ENCODE measurements around the gene ALDH1A1. TPM values are rescaled to one million over a fixed set of nuclear protein-coding genes. Genes with fewer than 3 reads are reported as not detected.
A peak's percentile ranks its signal among the peaks of the same experiment; 100 is the strongest.
"Not testable (repeated sequence)": the region's sequence is repeated elsewhere in the genome, so short reads cannot be mapped to it uniquely, and the experiment has no call there.

Gene ALDH1A1
- total and polyA plus RNA-seq, 2 experiments from 2014 or later = not detected

DNA sequence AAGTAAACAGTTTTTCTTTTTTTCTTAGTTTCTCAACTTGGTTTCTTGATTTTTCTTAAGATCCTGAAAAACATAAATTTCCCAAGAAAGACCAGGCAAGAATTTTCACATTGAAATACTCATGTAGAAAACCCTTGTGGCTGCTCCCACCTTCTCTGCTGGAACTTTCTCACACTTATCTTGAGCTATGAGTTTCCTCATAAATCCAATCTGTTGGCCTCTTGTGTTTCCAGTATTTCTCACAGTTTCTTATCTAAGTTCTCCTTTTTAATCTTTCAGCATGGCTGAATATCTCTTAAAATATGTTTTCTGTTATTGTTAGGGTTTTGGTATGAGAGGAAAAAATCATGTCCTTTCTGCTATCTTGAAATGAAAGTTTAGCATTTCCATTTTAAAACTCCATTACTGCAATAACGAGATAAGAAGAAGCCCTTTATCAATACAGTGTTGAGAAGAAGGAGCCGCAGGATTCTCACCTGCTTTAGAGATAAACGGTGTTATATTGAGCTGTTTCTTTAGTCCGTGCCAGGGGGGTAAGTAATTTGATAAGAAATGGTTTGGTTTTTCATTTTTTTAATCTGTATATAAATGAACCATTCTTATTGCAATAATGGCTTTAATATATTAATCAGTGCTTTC, 89.3 kb downstream of the ALDH1A1 start:
- Histone ChIP-seq H3K4me3 (no peak overlapping the region), H3K27ac (no peak overlapping the region), H4K20me1 (ENCODE audit: insufficient read depth) (no peaks in the 10 kb centered on the region), H3K9me2 (ENCODE audit: insufficient read depth) (no peaks in the 10 kb centered on the region), H3K27me3 (replicated peaks; ENCODE audit: insufficient read depth) (no peaks in the 10 kb centered on the region), H3K4me1 (ENCODE audit: insufficient read depth) (0 out of 2 replicates have a peak, but pooled peaks cover under 1% of the 10 kb centered on the region), H2AFZ (no peak overlapping the region), H3K9me3 (ENCODE audit: low read depth) (no peaks in the 10 kb centered on the region), H3K36me3 (ENCODE audit: low read depth) (no peaks in the 10 kb centered on the region), H3F3A (ENCODE audit: insufficient read depth) (no peaks in the 10 kb centered on the region), H3K9ac (no peak overlapping the region), H3K4me2 (ENCODE audit: unreplicated experiment) (no peak overlapping the region), H3K79me2 (ENCODE audit: insufficient read depth) (no peaks in the 10 kb centered on the region)
- in situ Hi-C loops (cut with MboI) = no loop called here
- 74% methylated on average over 4 of the region's 4 CpGs for WGBS, 2 experiments (ENCODE audit: low coverage in 1 of 2, low lambda C conversion rate in 2 of 2, missing lambda C conversion rate in 2 of 2)
- no peak for DNase-seq
- TF ChIP-seq EZH2phosphoT487 (IDR thresholded peaks at IDR 0.05; ENCODE audit: insufficient read depth, low read depth) (no peak), EZH2 (IDR thresholded peaks at IDR 0.05; ENCODE audit: insufficient read depth, poor library complexity, severe bottlenecking) (no peak)

- 89 to 91% methylated on average over 7 of the region's 7 CpGs for WGBS, 2 experiments (ENCODE audit: low coverage in 1 of 2, low lambda C conversion rate in 2 of 2, missing lambda C conversion rate in 2 of 2)
- in situ Hi-C loops (cut with MboI); H4K20me1 ChIP-seq (ENCODE audit: insufficient read depth): not testable (repeated sequence)
Observed at GRCh38 chr9:72862788-72863187, 90.1 kb downstream of the ALDH1A1 start.

DNA sequence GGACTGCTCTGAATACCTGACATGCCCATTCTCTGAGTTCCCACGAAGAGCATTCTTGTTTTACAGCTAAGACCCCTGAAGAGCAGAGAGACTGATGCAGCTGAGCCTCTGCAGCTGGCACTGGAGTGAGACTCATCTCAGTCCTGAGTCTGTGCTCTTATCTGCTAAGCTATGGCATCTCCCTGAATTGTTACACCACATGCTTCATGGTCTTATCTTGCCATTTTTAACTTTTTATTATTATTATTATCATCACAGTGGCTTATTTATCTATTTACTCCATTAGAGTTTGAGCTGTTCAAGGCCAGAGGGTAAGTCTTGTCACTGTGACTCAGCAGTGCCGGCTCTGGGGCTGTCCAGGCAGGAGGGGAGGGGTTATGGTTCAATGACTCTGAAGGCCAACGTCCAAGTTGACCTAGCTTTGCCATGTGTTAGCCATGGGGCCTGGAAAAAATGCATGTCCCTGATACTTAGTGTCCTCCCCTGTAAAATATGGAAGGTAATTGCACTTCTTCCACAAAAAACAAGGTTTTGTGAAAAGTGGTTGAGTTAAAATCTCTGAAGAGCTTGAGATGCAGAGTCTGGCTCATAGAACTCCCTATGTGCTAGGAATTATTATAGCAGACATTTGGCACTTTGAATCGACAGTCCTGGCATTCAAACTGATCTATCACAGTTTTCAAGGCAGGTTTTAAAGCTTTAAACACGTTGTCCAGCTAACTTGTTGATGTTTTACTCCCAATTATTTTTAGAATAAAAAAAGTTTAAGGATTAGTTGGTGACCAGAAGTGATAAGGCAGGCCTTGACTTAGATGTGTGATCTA, 94.6 kb downstream of the ALDH1A1 start:
- Histone ChIP-seq H3K9me2 (ENCODE audit: insufficient read depth) (no peaks in the 10 kb centered on the region), H3K27me3 (replicated peaks; ENCODE audit: insufficient read depth) (no peaks in the 10 kb centered on the region), H3K4me2 (ENCODE audit: unreplicated experiment) (no peak overlapping the region), H4K20me1 (ENCODE audit: insufficient read depth) (no peaks in the 10 kb centered on the region), H3K79me2 (ENCODE audit: insufficient read depth) (no peaks in the 10 kb centered on the region), H3K36me3 (ENCODE audit: low read depth) (no peaks in the 10 kb centered on the region), H3K4me3 (no peak overlapping the region), H3K4me1 (ENCODE audit: insufficient read depth) (peaks cover 10% of the 10 kb centered on the region), H3K27ac (no peak overlapping the region), H3K9me3 (ENCODE audit: low read depth) (no peaks in the 10 kb centered on the region), H2AFZ (peak overlapping the region; percentile 69), H3F3A (ENCODE audit: insufficient read depth) (no peaks in the 10 kb centered on the region), H3K9ac (no peak overlapping the region)
- TF ChIP-seq EZH2phosphoT487 (IDR thresholded peaks at IDR 0.05; ENCODE audit: insufficient read depth, low read depth) = no peak
- TF ChIP-seq EZH2 (IDR thresholded peaks at IDR 0.05; ENCODE audit: insufficient read depth, poor library complexity, severe bottlenecking) = no peak
- in situ Hi-C loops (cut with MboI) = loop anchor here (5.0 to 10.0 kb wide), 2 partner anchors 224 to 316 kb away; no protein-coding TSS in a partner anchor
- DNase-seq = peak; percentile 54
- 52 to 53% methylated on average over 5 of the region's 5 CpGs for WGBS, 2 experiments (ENCODE audit: low coverage in 1 of 2, low lambda C conversion rate in 2 of 2, missing lambda C conversion rate in 2 of 2)

More at GRCh38 chr9:72862788-72863187, 90.1 kb downstream of the ALDH1A1 start:
- not testable (repeated sequence) for H3F3A ChIP-seq (ENCODE audit: insufficient read depth); H3K27me3 ChIP-seq (replicated peaks; ENCODE audit: insufficient read depth); H3K36me3 ChIP-seq (ENCODE audit: low read depth); H3K4me3 ChIP-seq; H3K79me2 ChIP-seq (ENCODE audit: insufficient read depth); H3K4me2 ChIP-seq (ENCODE audit: unreplicated experiment); H3K9me2 ChIP-seq (ENCODE audit: insufficient read depth); H3K9ac ChIP-seq; H2AFZ ChIP-seq; H3K4me1 ChIP-seq (ENCODE audit: insufficient read depth); H3K27ac ChIP-seq; DNase-seq; H3K9me3 ChIP-seq (ENCODE audit: low read depth)

DNA sequence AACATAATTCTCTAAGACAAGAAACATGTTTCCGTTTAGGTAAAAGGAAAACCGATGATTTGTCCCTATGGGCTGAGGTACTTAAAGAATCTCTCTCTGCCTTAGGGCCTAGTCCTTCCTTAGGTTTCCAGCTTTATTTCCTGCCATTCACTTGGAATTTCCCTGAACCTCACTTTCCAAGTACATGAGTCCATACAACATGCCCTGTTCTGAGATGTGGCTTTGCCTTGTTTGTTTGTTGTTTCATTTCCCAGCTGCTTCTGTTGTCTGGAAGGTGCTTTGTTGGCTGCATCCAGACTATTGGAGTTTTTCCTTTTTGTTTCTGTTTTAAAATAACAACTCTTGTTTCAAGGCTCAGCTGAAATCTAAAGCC, 95.2 kb downstream of the ALDH1A1 start:
- no peaks in the 10 kb centered on the region for H4K20me1 ChIP-seq (ENCODE audit: insufficient read depth)

More for the DNA sequence above, 95.2 kb downstream of the ALDH1A1 start:
- no peaks in the 10 kb centered on the region for H3K9me2 ChIP-seq (ENCODE audit: insufficient read depth)
- no peak overlapping the region for H3K4me2 ChIP-seq (ENCODE audit: unreplicated experiment)
- in situ Hi-C loops (cut with MboI) = loop anchor here (5.0 to 10.0 kb wide), 2 partner anchors 225 to 317 kb away; no protein-coding TSS in a partner anchor
- DNase-seq = no peak
- TF ChIP-seq EZH2 (IDR thresholded peaks at IDR 0.05; ENCODE audit: insufficient read depth, poor library complexity, severe bottlenecking) (no peak), EZH2phosphoT487 (IDR thresholded peaks at IDR 0.05; ENCODE audit: insufficient read depth, low read depth) (no peak)
- peaks cover 10% of the 10 kb centered on the region for H3K4me1 ChIP-seq (ENCODE audit: insufficient read depth)
- 98 to 100% methylated on average over 2 of the region's 2 CpGs for WGBS, 2 experiments (ENCODE audit: low coverage in 1 of 2, low lambda C conversion rate in 2 of 2, missing lambda C conversion rate in 2 of 2)
- H3K4me3 ChIP-seq = no peak overlapping the region
- no peaks in the 10 kb centered on the region for H3K9me3 ChIP-seq (ENCODE audit: low read depth)
- H3K27ac ChIP-seq = no peak overlapping the region
- peak overlapping the region; percentile 69 for H2AFZ ChIP-seq
- no peaks in the 10 kb centered on the region for H3K36me3 ChIP-seq (ENCODE audit: low read depth)
- H3K9ac ChIP-seq = no peak overlapping the region
- no peaks in the 10 kb centered on the region for H3K79me2 ChIP-seq (ENCODE audit: insufficient read depth)
- 0 out of 2 replicates have a peak, but pooled peaks cover 6% of the 10 kb centered on the region for H3F3A ChIP-seq (ENCODE audit: insufficient read depth)
- no peaks in the 10 kb centered on the region for H3K27me3 ChIP-seq (replicated peaks; ENCODE audit: insufficient read depth)

All from GM23248 (cell line).